ENCODE results near the gene CSF2RB. TPM values are rescaled to one million over a fixed set of nuclear protein-coding genes. Genes with fewer than 3 reads are reported as not detected.

Gene CSF2RB
- total and polyA plus RNA-seq, 12 donors = 0.55 to 12.4 (median 4.4) TPM

DNA sequence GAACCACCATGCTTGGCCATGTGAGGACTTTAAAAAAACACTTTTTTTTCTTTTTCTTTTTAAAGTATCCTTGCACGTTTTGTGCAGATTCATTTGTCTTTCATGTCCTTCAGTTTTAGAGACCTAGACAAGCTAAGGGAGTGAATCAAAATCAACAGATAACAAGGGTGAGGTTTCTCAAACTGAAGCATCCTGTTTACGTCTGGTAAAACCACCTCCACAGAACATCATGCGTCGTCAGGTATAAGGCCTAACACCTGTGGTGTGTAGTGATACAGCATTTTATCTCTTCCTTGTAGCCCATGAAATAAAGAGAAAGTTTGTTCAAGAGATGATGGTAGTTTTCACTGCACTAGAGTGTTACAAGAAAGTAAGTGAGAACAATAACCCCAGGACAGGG, 26.3 kb upstream of the CSF2RB start:
- no peak for DNase-seq
- Histone ChIP-seq H3K27me3 (peaks cover 4% of the 10 kb centered on the region), H3K4me1 (replicated peaks in 1 of 2) (no peaks in the 10 kb centered on the region), H3K27ac (no peak overlapping the region), H3K4me3 (no peak overlapping the region), H3K36me3 (replicated peaks in 1 of 2) (no peaks in the 10 kb centered on the region), H3K9me3 (replicated peaks in 1 of 3) (peaks cover 0 to 1% (median 0%) of the 10 kb centered on the region in 3 donors)
- WGBS, 4 donors = 73 to 80% (median 74%) methylated on average over 4 of the region's 4 CpGs
- TF ChIP-seq, protein P1, sequence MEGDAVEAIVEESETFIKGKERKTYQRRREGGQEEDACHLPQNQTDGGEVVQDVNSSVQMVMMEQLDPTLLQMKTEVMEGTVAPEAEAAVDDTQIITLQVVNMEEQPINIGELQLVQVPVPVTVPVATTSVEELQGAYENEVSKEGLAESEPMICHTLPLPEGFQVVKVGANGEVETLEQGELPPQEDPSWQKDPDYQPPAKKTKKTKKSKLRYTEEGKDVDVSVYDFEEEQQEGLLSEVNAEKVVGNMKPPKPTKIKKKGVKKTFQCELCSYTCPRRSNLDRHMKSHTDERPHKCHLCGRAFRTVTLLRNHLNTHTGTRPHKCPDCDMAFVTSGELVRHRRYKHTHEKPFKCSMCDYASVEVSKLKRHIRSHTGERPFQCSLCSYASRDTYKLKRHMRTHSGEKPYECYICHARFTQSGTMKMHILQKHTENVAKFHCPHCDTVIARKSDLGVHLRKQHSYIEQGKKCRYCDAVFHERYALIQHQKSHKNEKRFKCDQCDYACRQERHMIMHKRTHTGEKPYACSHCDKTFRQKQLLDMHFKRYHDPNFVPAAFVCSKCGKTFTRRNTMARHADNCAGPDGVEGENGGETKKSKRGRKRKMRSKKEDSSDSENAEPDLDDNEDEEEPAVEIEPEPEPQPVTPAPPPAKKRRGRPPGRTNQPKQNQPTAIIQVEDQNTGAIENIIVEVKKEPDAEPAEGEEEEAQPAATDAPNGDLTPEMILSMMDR (IDR thresholded peaks at IDR 0.05) = no peak
- intact Hi-C loops (cut with DNase I) = no loop called here

DNA sequence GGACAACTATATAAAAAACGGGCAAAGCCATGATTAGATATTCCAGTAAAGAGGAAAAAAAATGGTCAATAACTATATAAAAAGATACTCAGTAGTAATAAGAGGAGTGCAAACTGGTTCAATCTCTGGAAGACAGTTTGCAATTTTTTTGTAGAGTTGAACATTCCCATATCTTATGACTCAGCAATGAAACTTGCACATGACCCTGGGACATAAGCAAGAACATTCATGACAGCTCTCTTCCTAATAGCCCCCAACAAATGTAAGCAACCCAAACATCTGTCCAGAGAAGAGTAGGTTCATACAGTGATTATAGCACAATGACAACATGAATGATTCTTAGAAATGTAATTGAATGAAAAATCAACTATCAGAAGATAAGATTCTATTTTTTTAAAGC, 21.8 kb upstream of the CSF2RB start:
- Histone ChIP-seq H3K27me3 (peaks cover 11% of the 10 kb centered on the region), H3K36me3 (replicated peaks in 1 of 2) (no peaks in the 10 kb centered on the region), H3K27ac (no peak overlapping the region), H3K9me3 (replicated peaks in 1 of 3) (no peaks in the 10 kb centered on the region), H3K4me3 (no peak overlapping the region), H3K4me1 (replicated peaks in 1 of 2) (no peaks in the 10 kb centered on the region)
- no peak for DNase-seq
- intact Hi-C loops (cut with DNase I) = no loop called here
- no peak for TF ChIP-seq POLR2A (IDR thresholded peaks at IDR 0.05)
- TF ChIP-seq, protein P1 (IDR thresholded peaks at IDR 0.05) = no peak
- 59 to 71% (median 65%) methylated on average over 1 of the region's 1 CpG for WGBS, 4 donors

DNA sequence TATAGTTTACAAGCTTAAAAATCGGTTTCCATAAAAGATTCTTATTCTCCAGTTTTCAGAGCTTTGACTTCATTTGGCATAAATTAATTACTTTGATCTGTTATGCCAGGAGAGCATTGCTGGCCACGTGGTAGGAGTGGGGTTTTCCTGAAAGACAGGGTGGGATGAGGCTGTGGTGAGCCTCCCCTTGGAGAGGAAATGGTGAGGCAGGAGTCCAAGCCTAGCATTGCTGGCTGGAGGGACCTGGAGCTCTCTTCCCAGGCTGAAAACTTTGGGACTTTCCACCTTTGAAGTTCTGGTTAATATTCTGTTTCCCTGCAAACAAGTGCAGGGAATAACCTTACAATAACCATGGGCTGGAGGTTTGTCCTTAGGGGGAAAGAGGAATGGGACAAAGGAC, 21.1 kb upstream of the CSF2RB start:
- Histone ChIP-seq H3K36me3 (replicated peaks in 1 of 2) (no peaks in the 10 kb centered on the region), H3K27ac (no peak overlapping the region), H3K4me3 (no peak overlapping the region), H3K27me3 (peaks cover 11% of the 10 kb centered on the region), H3K4me1 (replicated peaks in 1 of 2) (no peaks in the 10 kb centered on the region), H3K9me3 (replicated peaks in 1 of 3) (no peaks in the 10 kb centered on the region)
- no peak for TF ChIP-seq POLR2A (IDR thresholded peaks at IDR 0.05)
- TF ChIP-seq, protein P1 (IDR thresholded peaks at IDR 0.05) = no peak
- no peak for DNase-seq
- intact Hi-C loops (cut with DNase I) = no loop called here
- 39 to 47% (median 45%) methylated on average over 2 of the region's 2 CpGs for WGBS, 4 donors

GRCh38 chr22:36893262-36893661, 20.2 kb upstream of the CSF2RB start:
- no peak overlapping the region for H3K27ac ChIP-seq
- H3K9me3 ChIP-seq (replicated peaks in 1 of 3) = no peaks in the 10 kb centered on the region
- H3K4me3 ChIP-seq = no peak overlapping the region
- no peaks in the 10 kb centered on the region for H3K4me1 ChIP-seq (replicated peaks in 1 of 2)
- intact Hi-C loops (cut with DNase I) = no loop called here
- H3K27me3 ChIP-seq = peaks cover 7% of the 10 kb centered on the region
- TF ChIP-seq, protein P1 (IDR thresholded peaks at IDR 0.05) = no peak
- no peak for TF ChIP-seq POLR2A (IDR thresholded peaks at IDR 0.05)
- 75 to 80% (median 76%) methylated on average over 3 of the region's 3 CpGs for WGBS, 4 donors
- H3K36me3 ChIP-seq (replicated peaks in 1 of 2) = no peaks in the 10 kb centered on the region
- no peak for DNase-seq
